ENCODE data around the gene GPR171. TPM values are rescaled to one million over a fixed set of nuclear protein-coding genes. Genes with fewer than 3 reads are reported as not detected.

The GPR171 gene
- total and polyA plus RNA-seq, 12 donors, result 0.31 to 3.7 (median 0.50) TPM; not detected in 6

DNA sequence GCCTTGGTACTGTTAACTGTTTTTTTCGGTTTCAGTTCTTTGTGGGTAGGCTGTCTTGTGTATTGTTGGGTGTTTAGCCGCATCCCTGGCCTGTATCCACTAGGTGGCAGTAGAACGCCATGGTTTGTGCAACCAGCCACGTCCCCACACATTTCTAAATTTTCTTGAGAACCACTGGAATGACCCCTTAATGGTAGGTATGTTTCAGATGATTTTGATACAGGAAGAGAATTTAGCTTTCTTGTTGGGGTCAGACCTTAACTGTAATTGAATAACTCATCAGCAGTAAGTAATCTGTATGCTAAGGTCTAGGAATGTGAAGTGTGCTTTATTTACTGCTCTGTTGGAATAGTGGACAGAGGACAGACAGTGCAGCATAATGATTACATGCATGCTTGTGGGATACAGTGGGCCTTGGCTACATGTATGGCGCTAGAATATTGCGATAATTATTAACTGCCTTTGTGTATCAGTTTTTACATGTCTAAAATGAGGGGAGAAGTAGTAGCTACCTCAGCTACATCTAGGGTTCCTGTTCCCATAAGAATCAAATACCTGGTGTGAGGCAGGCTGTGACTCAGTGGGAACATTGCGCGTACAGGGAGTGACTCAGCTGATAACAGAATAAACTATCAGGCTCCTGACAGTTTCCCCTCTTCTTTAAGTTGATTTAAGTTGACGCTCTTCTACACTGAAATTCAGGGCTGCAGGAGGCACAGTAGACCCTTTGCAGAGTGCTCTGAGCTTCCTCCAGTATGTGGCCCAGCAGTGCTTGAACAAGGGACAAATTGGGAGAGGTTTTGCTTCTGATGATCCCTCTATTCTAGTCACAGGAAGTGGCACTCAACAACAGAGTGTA, 25.0 kb upstream of the GPR171 start:
- Histone ChIP-seq H3K27me3 (no peaks in the 10 kb centered on the region), H3K4me1 (peaks cover 0 to 52% (median 19%) of the 10 kb centered on the region in 9 donors), H3K36me3 (no peaks in the 10 kb centered on the region), H3K27ac (peak overlapping the region in 9 of 10 donors; percentile 31 to 75 (median 65)), H3K9me3 (peaks cover 0 to 3% (median 0%) of the 10 kb centered on the region in 11 donors), H3K4me3 (no peak overlapping the region)
- ATAC-seq (peak; percentile 74 to 91 (median 86)), DNase-seq (peak; percentile 53 to 81)
- intact Hi-C loops (cut with DNase I), result loop anchor here in 9 of 10 donors (1.0 to 10.0 kb wide), 11 partner anchors 39 to 689 kb away; no protein-coding TSS in a partner anchor
- TF ChIP-seq, protein P1, sequence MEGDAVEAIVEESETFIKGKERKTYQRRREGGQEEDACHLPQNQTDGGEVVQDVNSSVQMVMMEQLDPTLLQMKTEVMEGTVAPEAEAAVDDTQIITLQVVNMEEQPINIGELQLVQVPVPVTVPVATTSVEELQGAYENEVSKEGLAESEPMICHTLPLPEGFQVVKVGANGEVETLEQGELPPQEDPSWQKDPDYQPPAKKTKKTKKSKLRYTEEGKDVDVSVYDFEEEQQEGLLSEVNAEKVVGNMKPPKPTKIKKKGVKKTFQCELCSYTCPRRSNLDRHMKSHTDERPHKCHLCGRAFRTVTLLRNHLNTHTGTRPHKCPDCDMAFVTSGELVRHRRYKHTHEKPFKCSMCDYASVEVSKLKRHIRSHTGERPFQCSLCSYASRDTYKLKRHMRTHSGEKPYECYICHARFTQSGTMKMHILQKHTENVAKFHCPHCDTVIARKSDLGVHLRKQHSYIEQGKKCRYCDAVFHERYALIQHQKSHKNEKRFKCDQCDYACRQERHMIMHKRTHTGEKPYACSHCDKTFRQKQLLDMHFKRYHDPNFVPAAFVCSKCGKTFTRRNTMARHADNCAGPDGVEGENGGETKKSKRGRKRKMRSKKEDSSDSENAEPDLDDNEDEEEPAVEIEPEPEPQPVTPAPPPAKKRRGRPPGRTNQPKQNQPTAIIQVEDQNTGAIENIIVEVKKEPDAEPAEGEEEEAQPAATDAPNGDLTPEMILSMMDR (IDR thresholded peaks at IDR 0.05), result peak; percentile 80 to 96 (median 91)
- WGBS, 2 donors, result 36 to 38% methylated on average over 9 of the region's 9 CpGs

DNA sequence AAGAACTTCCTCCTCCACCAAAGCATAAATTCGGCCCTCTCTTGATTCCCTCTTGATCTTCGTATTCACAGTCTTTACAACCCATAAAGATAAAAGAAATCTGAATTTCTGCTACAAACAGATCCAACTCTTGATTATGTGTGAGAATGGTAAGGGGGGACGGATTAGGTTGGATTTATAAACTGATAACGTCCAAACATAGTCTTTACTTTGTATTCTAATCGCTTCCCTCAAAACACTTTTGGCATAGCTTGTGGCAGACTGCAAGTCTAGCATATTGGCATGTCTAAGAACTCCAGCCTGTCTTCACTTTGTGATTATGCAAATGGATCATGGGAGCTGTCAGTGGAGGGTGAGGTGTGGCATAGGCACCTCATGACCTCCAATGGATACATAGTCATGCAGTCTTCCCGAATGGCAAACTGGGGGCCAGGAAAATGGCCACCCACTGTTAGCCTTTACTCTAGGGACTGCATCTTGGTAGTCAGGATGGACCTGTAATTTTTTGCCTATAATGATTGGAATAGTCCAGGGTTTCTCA, 24.3 kb upstream of the GPR171 start:
- H3K27ac ChIP-seq, result peak overlapping the region in 5 of 10 donors; percentile 3 to 75 (median 46)
- intact Hi-C loops (cut with DNase I), result loop anchor here in 6 of 10 donors (1.0 to 10.0 kb wide), 8 partner anchors 40 to 690 kb away; no protein-coding TSS in a partner anchor
- ATAC-seq, result peak in 6 of 8 donors; percentile 7 to 55 (median 18)
- no peak for DNase-seq
- 76 to 80% methylated on average over 6 of the region's 6 CpGs for WGBS, 2 donors
- peaks cover 0 to 3% (median 0%) of the 10 kb centered on the region in 11 donors for H3K9me3 ChIP-seq
- no peak overlapping the region for H3K4me3 ChIP-seq
- H3K27me3 ChIP-seq, result no peaks in the 10 kb centered on the region
- H3K4me1 ChIP-seq, result peaks cover 0 to 52% (median 19%) of the 10 kb centered on the region in 9 donors
- TF ChIP-seq, protein P1 (IDR thresholded peaks at IDR 0.05), result no peak
- H3K36me3 ChIP-seq, result no peaks in the 10 kb centered on the region

DNA sequence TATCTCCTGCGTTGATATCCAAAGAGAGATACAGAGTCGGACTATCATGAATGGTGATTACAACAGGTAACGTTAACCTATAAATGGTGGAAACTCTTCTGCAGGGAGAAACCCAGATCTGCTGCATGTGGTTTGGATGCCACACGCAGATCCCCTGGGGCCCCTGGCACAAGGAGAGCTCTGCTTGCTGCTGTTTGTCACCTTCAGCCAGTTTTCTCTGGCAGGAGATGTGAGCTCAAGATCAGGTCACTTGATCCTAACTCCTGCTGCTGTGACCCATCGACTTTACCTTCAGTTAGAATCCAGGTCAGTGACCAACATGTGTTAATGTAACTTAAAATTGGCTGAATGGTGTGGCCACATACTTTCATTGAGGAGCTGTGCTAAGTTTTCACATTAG, 23.8 kb upstream of the GPR171 start:
- Histone ChIP-seq H3K36me3 (no peaks in the 10 kb centered on the region), H3K27ac (peak overlapping the region in 1 of 10 donors; percentile 46), H3K27me3 (no peaks in the 10 kb centered on the region), H3K4me1 (peaks cover 0 to 52% (median 19%) of the 10 kb centered on the region in 9 donors), H3K4me3 (no peak overlapping the region), H3K9me3 (peaks cover 0 to 3% (median 0%) of the 10 kb centered on the region in 11 donors)
- 83 to 91% methylated on average over 5 of the region's 5 CpGs for WGBS, 2 donors
- intact Hi-C loops (cut with DNase I), result loop anchor here in 6 of 10 donors (1.0 to 10.0 kb wide), 8 partner anchors 40 to 690 kb away; no protein-coding TSS in a partner anchor
- ATAC-seq (no peak), DNase-seq (no peak)
- TF ChIP-seq, protein P1 (IDR thresholded peaks at IDR 0.05), result no peak

DNA sequence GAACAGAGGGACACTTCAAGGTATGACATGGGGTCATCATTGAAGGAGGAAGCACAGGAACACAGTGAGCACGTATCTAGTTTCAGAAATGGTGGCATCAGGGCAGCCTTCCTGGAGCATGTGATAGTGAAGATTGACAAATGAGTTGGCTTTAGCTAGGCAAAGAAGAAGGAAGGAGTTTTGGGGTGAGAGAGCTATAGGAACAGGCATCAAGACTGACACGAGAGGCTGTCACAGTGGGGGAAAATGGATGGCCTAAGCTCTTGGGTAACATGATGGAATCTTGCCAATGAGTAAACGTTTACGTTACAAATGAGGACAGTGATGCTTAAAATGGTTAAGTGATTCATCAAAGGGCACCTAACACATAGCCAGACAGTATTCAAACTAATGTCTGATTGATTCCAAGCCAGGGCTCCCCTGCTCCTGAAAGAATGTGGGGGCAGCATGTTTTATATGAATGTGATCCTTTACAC, 23.1 kb upstream of the GPR171 start:
- no peaks in the 10 kb centered on the region for H3K27me3 ChIP-seq
- H3K4me3 ChIP-seq, result no peak overlapping the region
- intact Hi-C loops (cut with DNase I), result loop anchor here in 6 of 10 donors (2.0 to 10.0 kb wide), 7 partner anchors 41 to 691 kb away; no protein-coding TSS in a partner anchor
- 66 to 68% methylated on average over 4 of the region's 4 CpGs for WGBS, 2 donors
- TF ChIP-seq, protein P1 (IDR thresholded peaks at IDR 0.05), result no peak
- H3K27ac ChIP-seq, result peak overlapping the region in 1 of 10 donors; percentile 35
- no peaks in the 10 kb centered on the region for H3K36me3 ChIP-seq
- DNase-seq (no peak), ATAC-seq (no peak)
- H3K4me1 ChIP-seq, result peaks cover 0 to 49% (median 19%) of the 10 kb centered on the region in 9 donors
- peaks cover 0 to 3% (median 0%) of the 10 kb centered on the region in 11 donors for H3K9me3 ChIP-seq
